GM10266 (cell line): ENCODE measurements around the gene FLYWCH2.
A peak's percentile ranks its signal among the peaks of the same experiment; 100 is the strongest.

Source experiments
- DNase-seq: peaks from one replicate; pipeline ENCODE4 v3.0.0; 2012; ENCODE audit errors: extremely low spot score
- TF ChIP-seq, protein P1 (sequence below): IDR thresholded peaks from 2 replicates; pipeline ENCODE4 v1.5.1; 2012; ENCODE audit warnings: mild to moderate bottlenecking, low read depth; ENCODE audit not compliant: control insufficient read depth, insufficient read depth; ENCODE audit errors: missing control alignments

FLYWCH2 gene

GRCh38 chr16:2874032-2874911, 8.7 kb upstream of the FLYWCH2 start:
- DNase-seq = no peak
- TF ChIP-seq, protein P1, sequence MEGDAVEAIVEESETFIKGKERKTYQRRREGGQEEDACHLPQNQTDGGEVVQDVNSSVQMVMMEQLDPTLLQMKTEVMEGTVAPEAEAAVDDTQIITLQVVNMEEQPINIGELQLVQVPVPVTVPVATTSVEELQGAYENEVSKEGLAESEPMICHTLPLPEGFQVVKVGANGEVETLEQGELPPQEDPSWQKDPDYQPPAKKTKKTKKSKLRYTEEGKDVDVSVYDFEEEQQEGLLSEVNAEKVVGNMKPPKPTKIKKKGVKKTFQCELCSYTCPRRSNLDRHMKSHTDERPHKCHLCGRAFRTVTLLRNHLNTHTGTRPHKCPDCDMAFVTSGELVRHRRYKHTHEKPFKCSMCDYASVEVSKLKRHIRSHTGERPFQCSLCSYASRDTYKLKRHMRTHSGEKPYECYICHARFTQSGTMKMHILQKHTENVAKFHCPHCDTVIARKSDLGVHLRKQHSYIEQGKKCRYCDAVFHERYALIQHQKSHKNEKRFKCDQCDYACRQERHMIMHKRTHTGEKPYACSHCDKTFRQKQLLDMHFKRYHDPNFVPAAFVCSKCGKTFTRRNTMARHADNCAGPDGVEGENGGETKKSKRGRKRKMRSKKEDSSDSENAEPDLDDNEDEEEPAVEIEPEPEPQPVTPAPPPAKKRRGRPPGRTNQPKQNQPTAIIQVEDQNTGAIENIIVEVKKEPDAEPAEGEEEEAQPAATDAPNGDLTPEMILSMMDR = no peak

DNA sequence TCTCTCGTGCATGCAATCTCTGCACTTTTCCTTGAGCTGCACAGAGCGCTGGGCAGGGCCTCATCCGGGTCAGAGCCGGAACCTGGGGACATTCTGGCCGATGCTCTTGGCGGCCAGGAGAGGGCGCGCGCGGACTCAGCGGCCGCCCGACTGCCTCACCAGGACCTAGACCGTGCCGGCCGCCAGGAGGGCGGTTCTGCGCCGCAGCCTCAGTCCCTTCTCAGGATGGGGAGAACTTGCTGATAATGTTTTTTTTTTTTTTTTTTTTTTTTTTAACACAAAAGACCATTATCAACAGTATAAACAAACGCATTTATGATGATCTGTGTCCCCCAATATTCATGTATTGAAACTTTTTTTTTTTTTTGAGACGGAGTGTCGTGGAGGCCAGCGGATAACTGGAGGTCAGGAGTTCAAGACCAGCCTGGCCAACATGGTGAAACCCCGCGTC, 8.1 kb upstream of the FLYWCH2 start:
- TF ChIP-seq, protein P1 = peak; percentile 93
- DNase-seq = peak; percentile 81

DNA sequence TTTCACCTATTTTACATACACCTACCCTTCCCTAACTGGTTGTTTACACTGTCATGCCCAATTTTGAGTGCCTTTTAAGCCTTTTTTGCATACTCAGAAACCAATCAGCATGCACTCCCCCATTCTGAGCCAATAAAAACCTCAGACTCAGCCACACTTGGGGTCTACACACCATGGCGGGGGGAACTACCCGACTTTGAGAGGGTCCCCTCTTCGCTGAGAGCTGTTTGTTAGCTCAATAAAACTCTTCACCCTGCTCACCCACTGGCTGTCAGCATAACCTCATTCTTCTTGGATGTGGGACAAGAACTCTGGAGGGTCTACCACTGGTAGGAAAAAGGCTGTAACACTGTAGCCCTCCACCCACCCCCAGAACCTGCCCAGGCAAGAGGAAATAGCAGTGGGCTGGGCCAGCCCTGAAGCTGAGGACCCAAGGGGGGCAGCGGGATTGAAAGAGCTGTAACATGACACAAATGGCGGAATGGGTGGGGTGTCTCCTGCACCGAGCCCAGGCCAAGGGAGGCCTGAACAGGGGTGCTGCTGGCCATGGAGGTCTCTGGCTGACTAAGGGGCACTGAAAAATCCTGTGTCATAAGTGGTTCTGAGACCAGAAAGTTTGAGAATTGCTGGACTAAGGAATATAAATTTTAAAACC, 3.0 kb upstream of the FLYWCH2 start:
- TF ChIP-seq, protein P1 = no peak
- DNase-seq = no peak

DNA sequence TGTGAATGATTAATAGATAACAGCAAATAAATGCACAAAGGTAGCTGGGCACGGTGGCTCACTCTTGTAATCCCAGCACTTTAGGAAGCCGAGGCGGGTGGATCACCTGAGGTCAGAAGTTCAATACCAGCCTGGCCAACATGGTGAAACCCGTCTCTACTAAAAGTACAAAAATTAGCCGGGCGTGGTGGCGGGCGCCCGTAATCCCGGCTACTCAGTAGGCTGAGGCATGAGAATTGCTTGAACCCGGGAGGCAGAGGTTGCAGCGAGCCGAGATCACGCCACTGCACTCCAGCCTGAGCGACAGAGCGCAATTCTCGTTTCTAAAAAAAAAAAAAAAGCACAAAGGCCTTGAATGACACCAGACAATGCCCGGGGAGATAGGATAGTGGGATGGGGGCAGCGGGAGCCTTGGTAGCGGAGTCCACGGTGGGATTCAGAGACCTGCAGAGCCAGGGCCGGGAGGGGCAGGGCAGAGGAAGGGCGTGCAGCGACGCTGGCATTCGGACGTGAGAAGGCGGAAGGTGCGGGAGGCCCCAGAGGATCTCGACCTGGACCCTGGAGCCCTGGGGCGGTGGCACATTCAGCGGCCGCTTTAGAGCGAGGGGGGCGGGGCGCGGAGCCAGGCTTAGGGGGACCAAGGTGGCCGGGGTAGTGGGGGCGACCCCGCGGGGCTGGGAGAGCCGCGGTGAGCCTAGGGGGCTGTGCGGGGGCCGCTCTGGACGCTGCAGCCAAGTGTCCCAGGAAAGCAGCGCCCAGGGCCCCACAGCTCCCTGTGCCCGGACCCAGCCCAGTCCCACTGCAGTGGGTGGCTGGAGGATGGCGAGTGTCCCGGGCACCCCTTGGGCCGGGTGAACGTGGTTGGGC, 999 bp upstream of the FLYWCH2 start:
- TF ChIP-seq, protein P1 = no peak
- no peak for DNase-seq

DNA sequence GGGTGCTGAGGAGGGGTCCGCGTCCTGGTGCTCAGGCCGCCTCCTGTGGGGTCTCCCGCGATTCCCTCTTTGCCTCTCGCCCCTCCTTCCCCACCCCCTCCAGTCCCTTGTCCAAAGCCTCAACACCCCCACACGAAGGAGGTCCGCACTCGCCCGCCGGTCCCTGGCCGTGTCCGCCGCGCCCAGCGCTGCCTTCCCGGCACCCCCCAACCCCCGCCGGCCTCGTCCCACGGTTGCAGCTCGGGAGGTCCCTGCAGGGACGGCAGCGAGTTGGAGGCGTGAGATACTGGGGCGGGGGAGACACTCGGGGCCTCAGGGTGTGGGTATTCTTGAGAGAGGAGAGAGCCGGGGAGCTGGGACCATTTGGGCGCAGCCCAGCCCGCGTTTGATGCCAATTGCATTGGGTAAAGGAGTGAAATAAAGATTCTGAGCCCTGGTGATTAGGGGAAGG, 468 bp downstream of the FLYWCH2 start:
- DNase-seq = no peak
- TF ChIP-seq, protein P1 = no peak

- DNase-seq = no peak
- TF ChIP-seq, protein P1 = no peak
These were observed 1.0 kb downstream of the FLYWCH2 start for GRCh38 chr16:2884041-2884451.
